Measurements from ENCODE around the gene NEIL1. TPM values are rescaled to one million over a fixed set of nuclear protein-coding genes. Genes with fewer than 3 reads are reported as not detected.

Gene NEIL1
- total and polyA plus RNA-seq, 12 donors = 4.1 to 41.6 (median 8.1) TPM

DNA sequence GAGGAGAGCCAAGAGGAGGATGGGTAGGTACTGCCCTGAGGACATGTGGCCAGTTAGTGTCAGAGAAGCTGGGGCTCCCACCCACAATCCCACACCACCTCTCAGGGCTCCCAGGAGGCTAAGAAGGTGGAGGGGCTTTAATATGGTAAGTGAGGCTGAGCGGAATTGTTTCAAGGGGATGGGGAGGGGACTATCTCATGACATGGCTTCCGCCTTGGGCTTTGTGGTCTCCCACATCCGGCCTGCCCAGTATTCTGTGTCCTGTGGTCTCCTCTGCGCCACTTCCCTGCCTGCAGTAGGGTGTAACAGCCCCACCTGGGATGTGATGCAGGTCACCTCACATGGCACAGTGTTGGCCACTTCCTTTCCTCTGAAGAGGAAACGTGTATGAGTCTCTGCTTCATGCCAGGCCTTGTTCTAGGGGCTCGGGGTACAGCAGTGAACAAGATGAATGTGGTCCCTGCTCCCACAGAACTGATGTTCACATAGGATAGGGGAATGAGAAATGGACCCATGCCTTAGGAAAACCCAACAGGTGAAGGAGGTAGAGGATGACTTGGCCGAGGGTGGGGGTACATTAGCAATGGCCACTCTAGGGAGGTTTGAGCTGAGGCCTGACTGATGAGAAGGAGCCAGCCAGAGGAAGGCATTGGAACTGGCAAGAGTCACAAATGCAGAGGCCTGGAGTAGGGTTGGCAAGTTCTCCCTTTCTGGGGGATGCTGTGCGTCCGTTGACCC, 3.2 kb downstream of the NEIL1 start:
- TF ChIP-seq, protein P1, sequence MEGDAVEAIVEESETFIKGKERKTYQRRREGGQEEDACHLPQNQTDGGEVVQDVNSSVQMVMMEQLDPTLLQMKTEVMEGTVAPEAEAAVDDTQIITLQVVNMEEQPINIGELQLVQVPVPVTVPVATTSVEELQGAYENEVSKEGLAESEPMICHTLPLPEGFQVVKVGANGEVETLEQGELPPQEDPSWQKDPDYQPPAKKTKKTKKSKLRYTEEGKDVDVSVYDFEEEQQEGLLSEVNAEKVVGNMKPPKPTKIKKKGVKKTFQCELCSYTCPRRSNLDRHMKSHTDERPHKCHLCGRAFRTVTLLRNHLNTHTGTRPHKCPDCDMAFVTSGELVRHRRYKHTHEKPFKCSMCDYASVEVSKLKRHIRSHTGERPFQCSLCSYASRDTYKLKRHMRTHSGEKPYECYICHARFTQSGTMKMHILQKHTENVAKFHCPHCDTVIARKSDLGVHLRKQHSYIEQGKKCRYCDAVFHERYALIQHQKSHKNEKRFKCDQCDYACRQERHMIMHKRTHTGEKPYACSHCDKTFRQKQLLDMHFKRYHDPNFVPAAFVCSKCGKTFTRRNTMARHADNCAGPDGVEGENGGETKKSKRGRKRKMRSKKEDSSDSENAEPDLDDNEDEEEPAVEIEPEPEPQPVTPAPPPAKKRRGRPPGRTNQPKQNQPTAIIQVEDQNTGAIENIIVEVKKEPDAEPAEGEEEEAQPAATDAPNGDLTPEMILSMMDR (IDR thresholded peaks at IDR 0.05) = no peak
- WGBS, 2 donors = 83% methylated on average over 9 of the region's 9 CpGs
- peak in 1 of 8 donors; percentile 6 for ATAC-seq
- Histone ChIP-seq H3K4me1 (peaks cover 5 to 38% (median 18%) of the 10 kb centered on the region in 9 donors), H3K4me3 (no peak overlapping the region), H3K27me3 (peaks cover 0 to 37% (median 0%) of the 10 kb centered on the region in 7 donors), H3K27ac (peak overlapping the region in 2 of 10 donors; percentile 10 to 31), H3K36me3 (peaks cover 0 to 18% (median 0%) of the 10 kb centered on the region in 9 donors), H3K9me3 (peaks cover 0 to 7% (median 0%) of the 10 kb centered on the region in 11 donors)
- intact Hi-C loops (cut with DNase I) = no loop called here
- no peak for DNase-seq

DNA sequence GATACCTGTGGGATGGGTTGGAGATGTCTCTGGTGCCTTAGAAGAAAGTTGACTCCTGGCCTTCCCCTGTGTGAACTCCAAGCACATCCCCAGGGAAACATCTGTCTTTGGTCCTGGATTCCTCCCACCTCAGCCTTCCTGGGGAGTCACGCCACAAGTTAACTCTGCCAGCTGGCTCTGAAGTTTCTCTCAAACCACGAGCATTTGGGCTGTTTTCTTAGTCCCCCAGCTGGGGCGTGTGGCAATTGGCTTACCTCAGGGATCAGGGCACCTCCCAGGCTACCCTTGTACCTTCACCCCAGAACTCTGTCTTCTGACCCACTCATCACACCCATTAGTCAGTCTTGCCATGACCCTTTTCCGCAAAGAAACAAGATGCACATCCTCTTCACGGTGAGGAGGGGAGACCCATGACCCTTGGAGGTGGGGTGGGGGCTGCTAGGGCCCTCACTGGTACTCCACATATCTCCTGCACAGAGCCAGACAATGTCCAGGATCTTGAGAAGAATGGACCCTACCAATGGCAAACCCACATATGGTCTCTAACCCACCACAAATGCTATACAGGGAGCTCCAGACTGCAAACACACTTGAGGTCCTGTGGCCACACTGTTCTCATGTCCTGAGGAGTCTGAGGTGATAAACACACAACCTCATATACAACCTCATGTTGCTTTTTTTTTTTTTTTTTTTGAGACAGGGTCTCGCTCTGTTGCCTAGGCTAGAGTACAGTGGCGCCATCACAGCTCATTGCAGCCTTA, 3.9 kb downstream of the NEIL1 start:
- no peak for DNase-seq
- intact Hi-C loops (cut with DNase I) = no loop called here
- TF ChIP-seq, protein P1 (IDR thresholded peaks at IDR 0.05) = no peak
- Histone ChIP-seq H3K27ac (peak overlapping the region in 1 of 10 donors; percentile 10), H3K4me3 (no peak overlapping the region), H3K4me1 (peaks cover 5 to 38% (median 18%) of the 10 kb centered on the region in 9 donors), H3K27me3 (peaks cover 0 to 32% (median 0%) of the 10 kb centered on the region in 7 donors), H3K36me3 (peaks cover 0 to 25% (median 1%) of the 10 kb centered on the region in 9 donors), H3K9me3 (peaks cover 0 to 7% (median 0%) of the 10 kb centered on the region in 11 donors)
- WGBS, 2 donors = 75 to 81% methylated on average over 7 of the region's 7 CpGs
- ATAC-seq = no peak

- Histone ChIP-seq H3K36me3 (peaks cover 0 to 42% (median 12%) of the 10 kb centered on the region in 9 donors), H3K27ac (no peak overlapping the region), H3K9me3 (peaks cover 0 to 7% (median 0%) of the 10 kb centered on the region in 11 donors), H3K4me1 (peaks cover 5 to 29% (median 11%) of the 10 kb centered on the region in 9 donors), H3K27me3 (peaks cover 0 to 17% (median 0%) of the 10 kb centered on the region in 7 donors), H3K4me3 (no peak overlapping the region)
- TF ChIP-seq, protein P1 (IDR thresholded peaks at IDR 0.05) = no peak
- intact Hi-C loops (cut with DNase I) = no loop called here
- DNase-seq = no peak
- WGBS, 2 donors = 89 to 90% methylated on average over 16 of the region's 16 CpGs
- ATAC-seq = no peak
These were observed 5.6 kb downstream of the NEIL1 start for GRCh38 chr15:75352186-75353080.

All from heart right ventricle (tissue), 16 donors.